HG03521 (cell line): ENCODE measurements around the gene IRF7.

Source experiments
- ATAC-seq: cut with Tn5 transposase; IDR thresholded peaks from one replicate; pipeline ENCODE4 v1.9.1; 2021; ENCODE audit warnings: mild to moderate bottlenecking, moderate library complexity; ENCODE audit not compliant: unreplicated experiment

Gene IRF7

GRCh38 chr11:641806-642370 is 26.1 kb upstream of the IRF7 start:
- no peak for ATAC-seq

- no peak for ATAC-seq
Measured at GRCh38 chr11:640021-640706, 24.4 kb upstream of the IRF7 start.

- ATAC-seq, result no peak
Measured at GRCh38 chr11:639332-639955, 23.7 kb upstream of the IRF7 start.

GRCh38 chr11:638631-639331 is 23.0 kb upstream of the IRF7 start:
- ATAC-seq, result no peak

- no peak for ATAC-seq
Measured at GRCh38 chr11:637593-638521, 22.1 kb upstream of the IRF7 start.

GRCh38 chr11:637333-637592 is 21.5 kb upstream of the IRF7 start:
- no peak for ATAC-seq

GRCh38 chr11:636511-637332 is 21.0 kb upstream of the IRF7 start, which contains the start of gene DRD4:
DRD4 (plus strand) TSS chr11:637269; CDS start chr11:637305, 36 bp downstream.
- ATAC-seq, result no peak

GRCh38 chr11:635945-636510 is 20.3 kb upstream of the IRF7 start:
- ATAC-seq, result no peak

GRCh38 chr11:630871-631270 is 15.1 kb upstream of the IRF7 start:
- ATAC-seq, result no peak

- ATAC-seq, result no peak
Measured at GRCh38 chr11:629237-629583, 13.5 kb upstream of the IRF7 start.

- no peak for ATAC-seq
Measured at GRCh38 chr11:628056-628455, 12.3 kb upstream of the IRF7 start.

GRCh38 chr11:627308-627576 is 11.5 kb upstream of the IRF7 start:
- no peak for ATAC-seq

- ATAC-seq, result no peak
Measured at GRCh38 chr11:626475-627307, 10.9 kb upstream of the IRF7 start, which contains the start of gene SCT. SCT (minus strand) TSS chr11:627181; CDS start chr11:627143, 38 bp downstream.

- ATAC-seq, result no peak
Measured at GRCh38 chr11:625636-626268, 10.0 kb upstream of the IRF7 start.

GRCh38 chr11:624705-625635 is 9.2 kb upstream of the IRF7 start, which contains the start of gene CDHR5:
CDHR5 (minus strand) TSS chr11:624955; CDS start chr11:624902, 53 bp downstream.
- no peak for ATAC-seq

- ATAC-seq, result no peak
Measured at GRCh38 chr11:623999-624704, 8.4 kb upstream of the IRF7 start.

GRCh38 chr11:623349-623869 is 7.7 kb upstream of the IRF7 start:
- no peak for ATAC-seq
